Measurements from ENCODE around the gene SNAPC4.
"Not testable (repeated sequence)": the region's sequence is repeated elsewhere in the genome, so short reads cannot be mapped to it uniquely, and the experiment has no call there.

Gene SNAPC4

GRCh38 chr9:136357202-136357725 is 42.7 kb downstream of the SNAPC4 start:
- no peak for DNase-seq (ENCODE audit: low spot score)

DNA sequence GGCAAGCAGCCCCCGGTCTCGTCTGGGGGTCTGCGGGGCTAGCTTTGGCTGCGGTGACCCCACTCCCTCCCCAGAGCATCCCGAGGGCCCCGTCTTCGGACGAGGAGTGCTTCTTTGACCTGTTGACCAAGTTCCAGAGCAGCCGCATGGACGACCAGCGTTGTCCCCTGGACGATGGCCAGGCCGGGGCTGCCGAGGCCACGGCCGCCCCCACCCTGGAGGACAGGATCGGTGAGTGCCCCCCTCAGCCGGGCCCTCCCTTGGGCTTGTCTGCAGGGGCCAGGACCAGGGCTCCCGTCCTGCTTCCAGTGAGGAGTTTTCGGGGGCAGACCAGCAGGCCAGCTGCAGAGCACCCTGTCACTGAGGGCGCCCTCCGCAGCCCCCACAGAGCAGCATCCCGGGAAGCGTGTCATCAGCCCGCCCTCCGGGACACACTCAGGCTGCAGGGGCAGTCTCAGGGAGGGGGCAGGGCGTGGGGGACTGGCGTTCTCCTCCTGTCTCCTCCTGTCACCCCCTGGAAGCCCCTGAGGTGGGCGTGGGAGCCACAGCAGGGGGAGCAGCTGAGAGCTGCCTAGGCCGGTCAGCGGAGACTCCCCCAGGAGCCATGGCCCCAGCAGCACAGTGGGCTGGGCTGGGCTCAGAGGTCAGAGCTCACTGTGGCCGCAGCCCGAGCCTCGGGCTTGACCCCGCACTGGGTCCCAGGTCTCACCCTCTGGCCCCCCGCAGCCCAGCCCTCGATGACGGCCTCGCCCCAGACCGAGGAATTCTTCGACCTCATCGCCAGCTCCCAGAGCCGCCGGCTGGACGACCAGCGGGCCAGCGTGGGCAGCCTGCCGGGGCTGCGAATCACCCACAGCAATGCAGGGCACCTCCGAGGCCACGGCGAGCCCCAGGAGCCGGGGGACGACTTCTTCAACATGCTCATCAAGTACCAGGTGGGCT is 44.1 kb downstream of the SNAPC4 start:
- DNase-seq (ENCODE audit: low spot score), result no peak

- no peak for DNase-seq (ENCODE audit: low spot score)
Observed at GRCh38 chr9:136354592-136355085, 45.3 kb downstream of the SNAPC4 start.

DNA sequence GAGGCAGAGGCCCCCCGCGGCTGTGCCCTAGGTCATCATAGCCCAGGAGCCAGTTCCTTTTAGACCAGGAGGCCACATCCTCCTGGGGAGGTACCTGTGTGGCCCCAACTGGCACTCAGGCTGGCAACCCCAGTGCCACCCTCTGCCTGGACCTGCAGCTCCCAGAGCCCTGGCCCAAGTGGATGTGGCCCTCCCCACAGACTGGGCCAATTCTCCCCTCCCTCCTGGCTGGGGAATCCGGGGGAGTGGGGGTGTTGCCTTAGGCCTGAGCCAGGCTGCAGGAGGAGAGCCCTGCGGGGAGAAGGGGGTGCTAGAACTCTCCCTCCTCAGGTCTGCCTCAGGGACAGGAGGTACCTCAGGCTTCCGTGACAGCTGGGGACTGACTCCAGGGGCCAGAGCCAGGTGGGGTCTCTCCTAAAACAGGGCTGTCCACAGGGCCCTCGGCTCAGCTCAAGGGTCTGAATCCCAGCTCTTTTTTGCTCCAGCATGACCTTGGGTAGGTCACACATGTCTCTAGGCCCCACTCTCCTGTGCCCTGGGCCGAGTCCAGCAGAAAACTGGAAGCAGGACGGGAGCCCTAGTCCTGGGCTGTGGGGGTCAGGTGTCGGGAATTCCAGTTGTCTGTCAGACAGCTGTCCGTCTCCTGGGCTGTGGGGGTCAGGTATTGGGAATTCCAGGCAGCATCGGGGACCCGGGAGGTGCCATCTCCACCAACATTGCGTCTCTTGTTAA is 46.0 kb downstream of the SNAPC4 start:
- no peak for DNase-seq (ENCODE audit: low spot score)

- DNase-seq (ENCODE audit: low spot score), result no peak
Observed at GRCh38 chr9:136353088-136353487, 46.9 kb downstream of the SNAPC4 start.

DNA sequence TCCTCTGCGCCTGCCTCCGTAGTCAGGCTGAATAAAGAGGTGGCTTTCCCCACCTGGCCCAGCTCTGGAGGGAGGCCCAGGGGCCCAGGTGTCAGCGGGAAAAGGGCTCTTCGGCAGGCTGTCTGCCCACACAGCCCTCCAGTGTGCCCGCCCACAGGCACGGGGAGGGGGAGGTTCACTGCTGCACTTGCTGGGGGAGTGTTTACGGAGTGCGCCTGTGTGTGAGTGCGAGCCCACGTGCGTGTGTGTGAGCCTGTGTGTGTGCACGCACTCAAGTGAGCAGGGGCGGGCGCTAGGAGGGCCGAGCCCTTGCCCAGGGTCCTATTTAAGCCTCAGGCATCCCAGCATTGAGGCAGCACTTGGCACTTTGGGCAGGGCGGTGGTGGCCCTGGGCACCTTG is 47.3 kb downstream of the SNAPC4 start:
- no peak for DNase-seq (ENCODE audit: low spot score)

DNA sequence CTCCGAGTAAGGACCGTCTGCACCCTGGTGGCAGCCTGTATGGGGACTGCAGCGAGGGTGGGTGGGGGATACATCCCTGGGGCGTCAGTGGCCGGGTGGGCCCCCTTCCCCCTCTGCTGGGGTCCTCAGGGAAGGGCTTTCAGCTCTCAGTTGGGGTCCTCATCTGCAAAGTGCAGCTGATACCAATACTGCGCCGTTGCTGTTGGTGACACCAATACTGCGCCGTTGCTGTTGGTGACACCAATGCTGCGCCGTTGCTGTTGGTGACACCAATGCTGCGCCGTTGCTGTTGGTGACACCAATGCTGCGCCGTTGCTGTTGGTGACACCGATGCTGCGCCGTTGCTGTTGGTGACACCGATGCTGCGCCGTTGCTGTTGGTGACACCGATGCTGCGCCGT is 48.1 kb downstream of the SNAPC4 start:
- DNase-seq (ENCODE audit: low spot score), result not testable (repeated sequence)

DNA sequence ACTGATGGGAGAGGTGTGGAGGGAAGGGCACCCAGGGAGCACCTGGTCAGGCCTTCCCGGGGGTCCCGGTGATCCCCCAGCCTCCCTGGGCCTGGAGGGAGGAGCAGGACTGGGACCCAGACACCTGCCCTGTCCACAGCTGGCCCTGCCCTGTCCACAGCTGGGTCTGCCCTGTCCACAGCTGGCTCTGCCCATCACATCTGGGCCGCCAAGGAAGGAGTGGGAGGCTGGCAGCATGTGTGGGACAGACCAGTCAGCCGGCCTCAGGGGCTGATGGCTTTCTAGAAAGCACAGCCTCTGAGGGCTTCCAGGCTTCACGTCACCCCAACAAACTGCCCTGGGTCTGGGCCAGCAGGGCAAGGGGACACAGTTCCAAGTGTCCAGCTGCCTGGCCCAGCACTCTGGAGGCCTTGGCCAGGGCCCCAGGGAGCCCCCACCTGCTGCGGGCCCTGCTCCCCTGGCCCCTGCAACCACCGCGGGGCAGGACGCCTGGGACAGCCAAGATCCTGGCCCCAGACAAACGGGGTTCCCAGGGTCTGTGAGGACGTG is 48.6 kb downstream of the SNAPC4 start:
- no peak for DNase-seq (ENCODE audit: low spot score)
